ENCODE data around the gene KAT6B.

KAT6B gene

GRCh38 chr10:74867351-74867750 lies 41.0 kb downstream of the KAT6B start:
- no peak for TF ChIP-seq CTCF (IDR thresholded peaks at IDR 0.05; ENCODE audit: extremely low read depth, insufficient read depth, missing control alignments)
- in situ Hi-C loops (cut with MboI; ENCODE audit: low pct_unique_long_range_greater_than_20kb, low sequenced_read_pairs, unreplicated experiment) = no loop called here
- no peak for DNase-seq (ENCODE audit: low spot score)

GRCh38 chr10:74868392-74868977 lies 42.1 kb downstream of the KAT6B start:
- TF ChIP-seq CTCF (IDR thresholded peaks at IDR 0.05; ENCODE audit: extremely low read depth, insufficient read depth, missing control alignments) = no peak
- in situ Hi-C loops (cut with MboI; ENCODE audit: low pct_unique_long_range_greater_than_20kb, low sequenced_read_pairs, unreplicated experiment) = no loop called here
- DNase-seq (ENCODE audit: low spot score) = no peak

GRCh38 chr10:74869635-74870034 lies 43.2 kb downstream of the KAT6B start:
- DNase-seq (ENCODE audit: low spot score) = no peak
- TF ChIP-seq CTCF (IDR thresholded peaks at IDR 0.05; ENCODE audit: extremely low read depth, insufficient read depth, missing control alignments) = no peak
- in situ Hi-C loops (cut with MboI; ENCODE audit: low pct_unique_long_range_greater_than_20kb, low sequenced_read_pairs, unreplicated experiment) = no loop called here

- in situ Hi-C loops (cut with MboI; ENCODE audit: low pct_unique_long_range_greater_than_20kb, low sequenced_read_pairs, unreplicated experiment) = no loop called here
- no peak for TF ChIP-seq CTCF (IDR thresholded peaks at IDR 0.05; ENCODE audit: extremely low read depth, insufficient read depth, missing control alignments)
- no peak for DNase-seq (ENCODE audit: low spot score)
Observed at GRCh38 chr10:74870191-74870590, 43.8 kb downstream of the KAT6B start.

GRCh38 chr10:74871595-74872382 lies 45.4 kb downstream of the KAT6B start:
- no peak for TF ChIP-seq CTCF (IDR thresholded peaks at IDR 0.05; ENCODE audit: extremely low read depth, insufficient read depth, missing control alignments)
- in situ Hi-C loops (cut with MboI; ENCODE audit: low pct_unique_long_range_greater_than_20kb, low sequenced_read_pairs, unreplicated experiment) = no loop called here
- peak; percentile 50 for DNase-seq (ENCODE audit: low spot score)

- no peak for TF ChIP-seq CTCF (IDR thresholded peaks at IDR 0.05; ENCODE audit: extremely low read depth, insufficient read depth, missing control alignments)
- in situ Hi-C loops (cut with MboI; ENCODE audit: low pct_unique_long_range_greater_than_20kb, low sequenced_read_pairs, unreplicated experiment) = no loop called here
- no peak for DNase-seq (ENCODE audit: low spot score)
Observed at GRCh38 chr10:74873803-74874454, 47.5 kb downstream of the KAT6B start.
